ENCODE results near the gene PFDN6. TPM values are rescaled to one million over a fixed set of nuclear protein-coding genes. Genes with fewer than 3 reads are reported as not detected.

Gene PFDN6
- total and polyA plus RNA-seq, 9 of the 15 experiments (the other 6 are each of a cell fraction or from before 2014, with no cell fraction given), result 6.8 to 475 (median 216) TPM

- TF ChIP-seq HINFP (tag; conservative IDR thresholded peaks at IDR 0.05; ENCODE audit: low read depth) (peak; percentile 83), XRCC5 (IDR thresholded peaks at IDR 0.05; ENCODE audit: low read depth, low read length) (peak; percentile 51; the same call in 1 of the 2 replicates), WHSC1 (IDR thresholded peaks at IDR 0.05; ENCODE audit: low read length) (no peak), CHD4 (IDR thresholded peaks at IDR 0.05; ENCODE audit: insufficient read depth, insufficient replicate concordance, low read depth, low read length, poor library complexity, severe bottlenecking) (no peak), SMAD3 (CRISPR knock-in tag; conservative IDR thresholded peaks at IDR 0.05) (peak; percentile 73), PATZ1 (CRISPR knock-in tag; IDR thresholded peaks at IDR 0.05; ENCODE audit: borderline replicate concordance) (peak; percentile 25; the same call in 1 of the 2 replicates), JUN (IDR thresholded peaks at IDR 0.05; ENCODE audit: borderline replicate concordance, low read depth, low read length) (peak; percentile 59; the same call in 1 of the 2 replicates), JUN (CRISPR knock-in tag; IDR thresholded peaks at IDR 0.05; ENCODE audit: borderline replicate concordance) (no peak), ZNF23 (CRISPR knock-in tag; IDR thresholded peaks at IDR 0.05) (no peak; the same call in 1 of the 2 replicates)
- TF ChIP-seq, protein P1, sequence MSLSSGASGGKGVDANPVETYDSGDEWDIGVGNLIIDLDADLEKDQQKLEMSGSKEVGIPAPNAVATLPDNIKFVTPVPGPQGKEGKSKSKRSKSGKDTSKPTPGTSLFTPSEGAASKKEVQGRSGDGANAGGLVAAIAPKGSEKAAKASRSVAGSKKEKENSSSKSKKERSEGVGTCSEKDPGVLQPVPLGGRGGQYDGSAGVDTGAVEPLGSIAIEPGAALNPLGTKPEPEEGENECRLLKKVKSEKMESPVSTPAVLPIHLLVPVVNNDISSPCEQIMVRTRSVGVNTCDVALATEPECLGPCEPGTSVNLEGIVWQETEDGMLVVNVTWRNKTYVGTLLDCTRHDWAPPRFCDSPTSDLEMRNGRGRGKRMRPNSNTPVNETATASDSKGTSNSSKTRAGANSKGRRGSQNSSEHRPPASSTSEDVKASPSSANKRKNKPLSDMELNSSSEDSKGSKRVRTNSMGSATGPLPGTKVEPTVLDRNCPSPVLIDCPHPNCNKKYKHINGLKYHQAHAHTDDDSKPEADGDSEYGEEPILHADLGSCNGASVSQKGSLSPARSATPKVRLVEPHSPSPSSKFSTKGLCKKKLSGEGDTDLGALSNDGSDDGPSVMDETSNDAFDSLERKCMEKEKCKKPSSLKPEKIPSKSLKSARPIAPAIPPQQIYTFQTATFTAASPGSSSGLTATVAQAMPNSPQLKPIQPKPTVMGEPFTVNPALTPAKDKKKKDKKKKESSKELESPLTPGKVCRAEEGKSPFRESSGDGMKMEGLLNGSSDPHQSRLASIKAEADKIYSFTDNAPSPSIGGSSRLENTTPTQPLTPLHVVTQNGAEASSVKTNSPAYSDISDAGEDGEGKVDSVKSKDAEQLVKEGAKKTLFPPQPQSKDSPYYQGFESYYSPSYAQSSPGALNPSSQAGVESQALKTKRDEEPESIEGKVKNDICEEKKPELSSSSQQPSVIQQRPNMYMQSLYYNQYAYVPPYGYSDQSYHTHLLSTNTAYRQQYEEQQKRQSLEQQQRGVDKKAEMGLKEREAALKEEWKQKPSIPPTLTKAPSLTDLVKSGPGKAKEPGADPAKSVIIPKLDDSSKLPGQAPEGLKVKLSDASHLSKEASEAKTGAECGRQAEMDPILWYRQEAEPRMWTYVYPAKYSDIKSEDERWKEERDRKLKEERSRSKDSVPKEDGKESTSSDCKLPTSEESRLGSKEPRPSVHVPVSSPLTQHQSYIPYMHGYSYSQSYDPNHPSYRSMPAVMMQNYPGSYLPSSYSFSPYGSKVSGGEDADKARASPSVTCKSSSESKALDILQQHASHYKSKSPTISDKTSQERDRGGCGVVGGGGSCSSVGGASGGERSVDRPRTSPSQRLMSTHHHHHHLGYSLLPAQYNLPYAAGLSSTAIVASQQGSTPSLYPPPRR (CRISPR knock-in tag; IDR thresholded peaks at IDR 0.05; ENCODE audit: borderline replicate concordance), result peak; percentile 93; the same call in 1 of the 2 replicates
Observed at GRCh38 chr6:33276864-33277662, 12.3 kb upstream of the PFDN6 start, which contains the start of gene B3GALT4 (continued).

All from K562 (cell line).